RCC 7860 (cell line): ENCODE data around the gene UTP18.
A peak's percentile ranks its signal among the peaks of the same experiment; 100 is the strongest.
"Not testable (repeated sequence)": the region's sequence is repeated elsewhere in the genome, so short reads cannot be mapped to it uniquely, and the experiment has no call there.

Experiments
- DNase-seq: peaks from one replicate; pipeline ENCODE4 v3.0.0-alpha.2; 2015; ENCODE audit warnings: low spot score
- FAIRE-seq: peaks from 2 replicates; lab custom pipeline; 2012; peaks lifted over from hg19 to GRCh38; lab: Jason Lieb, UNC

Gene UTP18

GRCh38 chr17:51258756-51259563 lies 1.4 kb upstream of the UTP18 start:
- DNase-seq, result no peak
- no peak for FAIRE-seq

GRCh38 chr17:51259564-51260236 lies 646 bp upstream of the UTP18 start, which contains the start of gene MBTD1:
Gene MBTD1, minus strand, starts transcription at chr17:51260049. Its CDS starts 34,888 bp downstream, at chr17:51225161.
- no peak for FAIRE-seq

GRCh38 chr17:51261024-51261963 lies 948 bp downstream of the UTP18 start:
- DNase-seq, result no peak
- FAIRE-seq, result no peak

More at GRCh38 chr17:51259564-51260236, 646 bp upstream of the UTP18 start, which contains the start of gene MBTD1:
- peak; percentile 81 for DNase-seq

- DNase-seq (no peak), FAIRE-seq (no peak)
Measured at GRCh38 chr17:51263006-51263405, 2.7 kb downstream of the UTP18 start.

GRCh38 chr17:51264466-51264865 lies 4.1 kb downstream of the UTP18 start:
- not testable (repeated sequence) for DNase-seq, FAIRE-seq

GRCh38 chr17:51269991-51270390 lies 9.6 kb downstream of the UTP18 start:
- FAIRE-seq (no peak), DNase-seq (no peak)

- no peak for FAIRE-seq
- DNase-seq, result no peak
Measured at GRCh38 chr17:51270636-51271035, 10.3 kb downstream of the UTP18 start.

GRCh38 chr17:51272812-51273211 lies 12.5 kb downstream of the UTP18 start:
- FAIRE-seq, result no peak
- no peak for DNase-seq

GRCh38 chr17:51275381-51275780 lies 15.0 kb downstream of the UTP18 start:
- no peak for DNase-seq
- no peak for FAIRE-seq

GRCh38 chr17:51279183-51279582 lies 18.8 kb downstream of the UTP18 start:
- DNase-seq (no peak), FAIRE-seq (no peak)

GRCh38 chr17:51287412-51287811 lies 27.1 kb downstream of the UTP18 start:
- FAIRE-seq, result no peak
- no peak for DNase-seq

GRCh38 chr17:51289696-51290111 lies 29.4 kb downstream of the UTP18 start:
- DNase-seq, result no peak
- FAIRE-seq, result no peak

GRCh38 chr17:51294338-51294737 lies 34.0 kb downstream of the UTP18 start:
- FAIRE-seq, DNase-seq: not testable (repeated sequence)

GRCh38 chr17:51298508-51299371 lies 38.4 kb downstream of the UTP18 start:
- DNase-seq (peak; percentile 33), FAIRE-seq (no peak)

GRCh38 chr17:51299859-51300258 lies 39.5 kb downstream of the UTP18 start:
- FAIRE-seq, result no peak
- DNase-seq, result no peak

GRCh38 chr17:51305182-51305581 lies 44.8 kb downstream of the UTP18 start:
- FAIRE-seq, result no peak

GRCh38 chr17:51312003-51312402 lies 51.7 kb downstream of the UTP18 start:
- not testable (repeated sequence) for FAIRE-seq, DNase-seq

More at GRCh38 chr17:51305182-51305581, 44.8 kb downstream of the UTP18 start:
- DNase-seq, result no peak

- FAIRE-seq, result no peak
Measured at GRCh38 chr17:51319186-51319585, 58.8 kb downstream of the UTP18 start.

GRCh38 chr17:51322390-51323029 lies 62.2 kb downstream of the UTP18 start:
- FAIRE-seq, result no peak
- DNase-seq, result peak; percentile 38

More at GRCh38 chr17:51319186-51319585, 58.8 kb downstream of the UTP18 start:
- DNase-seq, result no peak
